LNCaP clone FGC (cell line): ENCODE data around the gene KAT6B.

Experiments used
- DNase-seq: peaks from one replicate; pipeline ENCODE4 v3.0.0-alpha.2; 2011; ENCODE audit warnings: low read depth
- H3K4me3 ChIP-seq: 2 replicates; pipeline ENCODE4 v1.5.1; 2011; ENCODE audit warnings: mild to moderate bottlenecking, low read depth, low read length, control low read depth
- TF ChIP-seq, protein P1 (sequence below): IDR thresholded peaks from 2 replicates; pipeline ENCODE4 v1.5.1; 2012; ENCODE audit warnings: mild to moderate bottlenecking; ENCODE audit not compliant: control insufficient read depth, insufficient read depth; ENCODE audit errors: extremely low read depth

Gene KAT6B

DNA sequence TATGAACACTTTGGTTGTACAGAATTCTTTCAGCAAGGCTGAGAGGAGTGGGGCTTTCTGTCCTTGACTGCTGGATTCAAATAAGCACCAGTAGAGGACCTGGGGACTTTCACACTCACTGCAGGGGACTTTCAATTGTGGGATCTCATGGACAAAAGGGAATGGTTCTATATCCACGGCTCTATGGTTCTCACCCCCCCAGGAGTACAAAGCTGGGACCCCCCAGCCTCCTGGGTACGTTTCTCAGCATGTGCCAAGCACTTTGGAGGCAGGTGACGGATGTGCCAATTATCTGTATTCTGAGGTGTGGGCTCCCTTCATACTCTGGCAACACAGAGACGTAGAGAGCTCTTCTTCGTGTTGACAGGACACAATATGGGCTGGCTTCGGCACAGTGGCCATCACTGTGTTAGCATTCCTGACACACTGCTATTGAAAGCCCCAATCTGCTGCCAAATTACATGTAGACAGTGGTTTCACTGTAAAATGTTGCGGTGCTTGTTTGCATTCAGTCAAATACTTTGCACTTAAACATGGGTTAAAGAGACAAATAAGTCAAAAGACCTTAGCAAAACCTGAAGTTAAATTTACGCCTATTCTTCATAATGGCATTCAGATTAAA is 192.4 kb downstream of the KAT6B start:
- TF ChIP-seq, protein P1, sequence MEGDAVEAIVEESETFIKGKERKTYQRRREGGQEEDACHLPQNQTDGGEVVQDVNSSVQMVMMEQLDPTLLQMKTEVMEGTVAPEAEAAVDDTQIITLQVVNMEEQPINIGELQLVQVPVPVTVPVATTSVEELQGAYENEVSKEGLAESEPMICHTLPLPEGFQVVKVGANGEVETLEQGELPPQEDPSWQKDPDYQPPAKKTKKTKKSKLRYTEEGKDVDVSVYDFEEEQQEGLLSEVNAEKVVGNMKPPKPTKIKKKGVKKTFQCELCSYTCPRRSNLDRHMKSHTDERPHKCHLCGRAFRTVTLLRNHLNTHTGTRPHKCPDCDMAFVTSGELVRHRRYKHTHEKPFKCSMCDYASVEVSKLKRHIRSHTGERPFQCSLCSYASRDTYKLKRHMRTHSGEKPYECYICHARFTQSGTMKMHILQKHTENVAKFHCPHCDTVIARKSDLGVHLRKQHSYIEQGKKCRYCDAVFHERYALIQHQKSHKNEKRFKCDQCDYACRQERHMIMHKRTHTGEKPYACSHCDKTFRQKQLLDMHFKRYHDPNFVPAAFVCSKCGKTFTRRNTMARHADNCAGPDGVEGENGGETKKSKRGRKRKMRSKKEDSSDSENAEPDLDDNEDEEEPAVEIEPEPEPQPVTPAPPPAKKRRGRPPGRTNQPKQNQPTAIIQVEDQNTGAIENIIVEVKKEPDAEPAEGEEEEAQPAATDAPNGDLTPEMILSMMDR = no peak
- no peak for DNase-seq

DNA sequence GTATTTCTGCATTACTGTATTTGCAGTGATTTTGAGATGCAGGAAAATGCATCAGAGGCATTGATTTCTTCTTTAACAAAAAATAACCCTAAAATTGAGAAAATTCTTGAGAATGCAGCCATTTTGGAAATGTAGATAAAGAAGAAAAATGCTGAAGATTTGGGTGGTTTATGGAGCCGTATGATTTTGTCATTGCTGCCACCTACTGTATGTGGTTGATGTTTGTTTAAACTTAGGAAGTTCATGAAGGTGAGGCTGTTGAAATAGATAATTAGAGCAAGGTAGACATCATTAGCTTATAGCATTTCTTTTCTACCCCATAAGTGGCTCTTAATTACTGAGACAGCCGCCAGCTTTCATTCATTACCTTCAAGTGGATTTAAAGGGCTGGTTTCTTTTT is 193.0 kb downstream of the KAT6B start:
- no peak overlapping the region for H3K4me3 ChIP-seq
- no peak for DNase-seq
- TF ChIP-seq, protein P1 = peak; percentile 61

More for the DNA sequence above, 192.4 kb downstream of the KAT6B start:
- H3K4me3 ChIP-seq = no peak overlapping the region

DNA sequence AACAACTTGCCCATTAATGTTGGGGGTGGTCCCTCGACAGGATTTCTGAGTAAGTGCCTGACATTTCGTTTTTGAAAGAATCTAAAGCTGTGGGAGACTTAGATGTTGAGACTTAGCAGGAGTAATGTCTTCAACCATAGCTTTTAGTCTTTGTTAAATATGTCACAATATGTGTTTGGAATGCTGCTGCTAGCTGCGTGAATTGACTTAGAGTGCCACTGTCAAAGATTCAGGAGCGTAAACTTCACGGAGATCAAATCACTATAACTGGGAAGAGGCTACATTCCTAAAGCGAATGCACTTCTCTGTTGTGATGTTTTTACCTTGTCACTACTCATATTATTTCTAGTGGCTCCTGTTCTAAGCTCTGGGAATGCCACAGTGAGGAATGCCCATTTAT is 193.8 kb downstream of the KAT6B start:
- TF ChIP-seq, protein P1 = no peak
- H3K4me3 ChIP-seq = no peak overlapping the region
- no peak for DNase-seq

DNA sequence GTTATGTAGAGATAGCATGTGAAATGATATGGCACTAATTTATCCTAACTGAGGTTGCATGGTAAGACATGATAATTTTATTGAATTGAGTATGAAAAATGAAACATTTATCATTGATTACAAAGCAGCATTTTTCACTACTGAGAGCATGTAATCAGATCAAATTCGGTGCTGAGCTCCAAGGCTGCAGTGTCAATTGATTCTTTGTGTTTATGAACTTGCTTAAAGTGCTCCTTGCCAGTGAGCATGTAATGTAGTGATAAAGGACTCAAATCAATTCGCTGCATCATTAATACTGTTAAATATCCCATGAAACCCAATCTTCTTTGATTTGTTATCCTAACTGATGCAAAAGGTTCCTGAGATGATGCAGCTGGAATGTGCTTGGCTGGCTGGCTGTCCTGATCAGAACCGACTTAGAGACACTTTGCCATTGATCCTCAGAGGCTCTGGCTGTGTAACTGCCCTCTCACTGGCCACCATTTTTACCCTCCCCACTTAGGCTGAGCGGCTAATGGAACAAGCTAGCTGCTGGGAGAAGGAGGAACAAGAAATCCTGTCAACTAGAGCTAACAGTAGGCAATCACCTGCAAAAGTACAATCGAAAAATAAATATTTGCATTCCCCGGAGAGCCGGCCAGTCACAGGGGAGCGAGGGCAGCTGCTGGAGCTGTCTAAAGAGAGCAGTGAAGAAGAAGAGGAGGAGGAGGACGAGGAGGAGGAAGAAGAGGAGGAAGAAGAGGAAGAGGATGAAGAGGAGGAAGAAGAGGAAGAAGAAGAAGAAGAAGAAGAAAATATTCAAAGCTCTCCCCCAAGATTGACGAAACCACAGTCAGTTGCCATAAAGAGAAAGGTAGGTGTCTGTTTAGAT is 195.2 kb downstream of the KAT6B start:
- DNase-seq = peak; percentile 54
- TF ChIP-seq, protein P1 = no peak
- peak overlapping the region; percentile 41 for H3K4me3 ChIP-seq

DNA sequence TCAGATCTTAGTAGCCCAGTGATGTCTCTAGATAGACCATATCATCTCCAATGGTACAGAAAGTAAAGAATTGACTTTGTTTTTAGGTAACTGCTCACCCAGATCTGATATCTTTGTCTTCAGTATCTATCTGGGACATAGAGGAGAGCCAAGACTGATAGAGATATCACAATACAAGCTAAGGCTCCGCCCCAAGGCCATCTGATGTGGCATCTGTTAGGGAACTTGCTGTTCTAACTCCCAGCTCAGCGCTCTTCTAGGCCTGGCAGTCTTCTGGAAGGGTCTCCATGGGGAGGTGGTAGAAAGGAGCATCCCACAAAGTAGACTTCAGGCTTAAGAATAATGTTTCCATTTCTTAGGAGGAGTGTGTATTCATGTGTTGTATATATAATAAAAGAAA is 196.7 kb downstream of the KAT6B start:
- DNase-seq = no peak
- H3K4me3 ChIP-seq = no peak overlapping the region
- TF ChIP-seq, protein P1 = no peak

DNA sequence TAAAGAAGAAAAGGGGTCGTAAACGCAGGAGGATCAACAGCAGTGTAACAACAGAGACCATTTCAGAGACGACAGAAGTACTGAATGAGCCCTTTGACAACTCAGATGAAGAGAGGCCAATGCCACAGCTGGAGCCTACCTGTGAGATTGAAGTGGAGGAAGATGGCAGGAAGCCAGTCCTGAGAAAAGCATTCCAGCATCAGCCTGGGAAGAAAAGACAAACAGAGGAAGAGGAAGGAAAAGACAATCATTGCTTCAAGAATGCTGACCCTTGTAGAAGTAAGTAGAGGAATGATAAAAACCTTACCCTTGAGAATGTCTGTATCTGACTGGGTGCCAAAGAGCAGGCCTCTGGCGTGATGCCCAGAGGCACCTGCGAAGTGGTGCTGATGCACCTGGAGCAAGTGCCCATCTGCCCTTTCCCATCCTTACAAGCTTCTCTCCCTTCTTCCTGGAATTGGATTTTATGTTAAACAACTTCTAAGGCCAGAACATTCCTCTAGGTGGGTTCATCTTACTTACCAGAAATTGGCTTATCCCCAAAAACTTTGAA is 198.6 kb downstream of the KAT6B start:
- peak; percentile 41 for DNase-seq
- TF ChIP-seq, protein P1 = no peak
- H3K4me3 ChIP-seq = no peak overlapping the region
